GM19351 (cell line): Measurements from ENCODE around the gene SDCBP2.

Experiments
- ATAC-seq: cut with Tn5 transposase; IDR thresholded peaks from one replicate; pipeline ENCODE4 v1.9.1; 2021; ENCODE audit warnings: mild to moderate bottlenecking, moderate library complexity; ENCODE audit not compliant: unreplicated experiment

Gene SDCBP2

GRCh38 chr20:1331801-1332453 is 3.0 kb upstream of the SDCBP2 start:
- ATAC-seq: no peak

- ATAC-seq: no peak
Observed at GRCh38 chr20:1331101-1331500, 2.2 kb upstream of the SDCBP2 start.

- peak; percentile 36 for ATAC-seq
Observed at GRCh38 chr20:1330075-1330830, 1.3 kb upstream of the SDCBP2 start.

GRCh38 chr20:1327827-1328679 is 886 bp downstream of the SDCBP2 start:
- ATAC-seq: no peak

GRCh38 chr20:1327241-1327653 is 1.7 kb downstream of the SDCBP2 start:
- ATAC-seq: no peak

GRCh38 chr20:1326031-1326930 is 2.7 kb downstream of the SDCBP2 start:
- no peak for ATAC-seq

GRCh38 chr20:1325173-1326030 is 3.5 kb downstream of the SDCBP2 start:
- peak; percentile 82 for ATAC-seq

- no peak for ATAC-seq
Observed at GRCh38 chr20:1324598-1325172, 4.3 kb downstream of the SDCBP2 start.

GRCh38 chr20:1323830-1324597 is 4.9 kb downstream of the SDCBP2 start:
- no peak for ATAC-seq

GRCh38 chr20:1323256-1323655 is 5.7 kb downstream of the SDCBP2 start:
- no peak for ATAC-seq

GRCh38 chr20:1322511-1323245 is 6.3 kb downstream of the SDCBP2 start:
- ATAC-seq: no peak

- ATAC-seq: no peak
Observed at GRCh38 chr20:1321654-1321939, 7.3 kb downstream of the SDCBP2 start.

GRCh38 chr20:1320902-1321653 is 7.9 kb downstream of the SDCBP2 start:
- ATAC-seq: no peak

- no peak for ATAC-seq
Observed at GRCh38 chr20:1320016-1320415, 8.9 kb downstream of the SDCBP2 start.

GRCh38 chr20:1319462-1319861 is 9.5 kb downstream of the SDCBP2 start:
- ATAC-seq: no peak

GRCh38 chr20:1319051-1319450 is 9.9 kb downstream of the SDCBP2 start:
- no peak for ATAC-seq

- no peak for ATAC-seq
Observed at GRCh38 chr20:1317545-1318255, 11.2 kb downstream of the SDCBP2 start.
